Body of pancreas (tissue), 4 donors: Measurements from ENCODE around the gene XPR1.

Experiments
- CTCF ChIP-seq, 7 experiments: fragments of 450-650 bp in 4 of 7; fragments of 200-600 bp in 3 of 7; sonication (generic) in 3 of 7; IDR thresholded peaks; one replicate each; pipeline ENCODE4 v1.5.1; 2016 to 2019; ENCODE audit warnings: antibody characterized with exemption in 7 of 7
- POLR2A ChIP-seq, 3 donors: fragments of 450-650 bp; IDR thresholded peaks; one replicate each; pipeline ENCODE4 v1.6.1; 2016; ENCODE audit warnings: antibody characterized with exemption in 3 of 3, mild to moderate bottlenecking in 2 of 3

GRCh38 chr1:180778782-180779398 lies 147.1 kb downstream of the XPR1 start:
- peak in 6 of 7 experiments; percentile 35 to 59 (median 48) for TF ChIP-seq CTCF (IDR thresholded peaks at IDR 0.05)
- no peak for TF ChIP-seq POLR2A (IDR thresholded peaks at IDR 0.05)
